Thoracic aorta (tissue), 2 donors: ENCODE data around the gene ASTN2. TPM values are rescaled to one million over a fixed set of nuclear protein-coding genes. Genes with fewer than 3 reads are reported as not detected.

ENCODE experiments used
- ATAC-seq: fragments of 150-250 bp; one replicate; pipeline ENCODE4 v1.8.0; 2017; ENCODE audit warnings: low read depth; ENCODE audit not compliant: insufficient number of reproducible peaks, low FRiP score
- DNase-seq: peaks from one replicate; pipeline ENCODE4 v3.0.0-alpha.2; 2020; ENCODE audit warnings: low spot score
- H3K27ac ChIP-seq, 2 donors: fragments of 200-600 bp; sonication (generic); 1 replicate in 1 of 2; 2 replicates in 1 of 2; pipeline ENCODE4 v1.5.1; 2016; ENCODE audit warnings: mild to moderate bottlenecking in 2 of 2, moderate library complexity in 2 of 2
- H3K27me3 ChIP-seq: fragments of 200-600 bp; sonication (generic); replicated peaks from 2 replicates; pipeline ENCODE4 v1.6.0; 2016; ENCODE audit warnings: mild to moderate bottlenecking; ENCODE audit not compliant: insufficient read depth
- H3K36me3 ChIP-seq: fragments of 200-600 bp; sonication (generic); one replicate; pipeline ENCODE4 v1.5.1; 2016
- H3K4me1 ChIP-seq, 2 donors: fragments of 200-600 bp; sonication (generic); 1 replicate in 1 of 2; 2 replicates in 1 of 2; pipeline versions ENCODE4 v1.5.1 to v1.6.0; 2016; ENCODE audit warnings: low read depth in 2 of 2, mild to moderate bottlenecking in 1 of 2; ENCODE audit not compliant: control insufficient read depth in 1 of 2
- H3K4me3 ChIP-seq: fragments of 200-600 bp; sonication (generic); 2 replicates; pipeline ENCODE4 v1.5.1; 2016; ENCODE audit warnings: mild to moderate bottlenecking
- H3K9me3 ChIP-seq: fragments of 200-600 bp; sonication (generic); 2 replicates; pipeline ENCODE4 v1.5.1; 2016
- total RNA-seq, 2 donors: library from RNA; depleted of rRNA; stranded (reverse); fragments of >200 nt; gene quantifications; one replicate each; pipeline versions ENCODE4 v1.1.0 to v1.2.3, GENCODE V29; 2016
- TF ChIP-seq, protein P1 (sequence below): fragments of 200-600 bp; sonication (generic); IDR thresholded peaks from one replicate; pipeline ENCODE4 v1.5.1; 2019; ENCODE audit warnings: antibody characterized with exemption

The ASTN2 gene
- total RNA-seq, 2 donors from 2014 or later, result 6.8 to 7.1 TPM

DNA sequence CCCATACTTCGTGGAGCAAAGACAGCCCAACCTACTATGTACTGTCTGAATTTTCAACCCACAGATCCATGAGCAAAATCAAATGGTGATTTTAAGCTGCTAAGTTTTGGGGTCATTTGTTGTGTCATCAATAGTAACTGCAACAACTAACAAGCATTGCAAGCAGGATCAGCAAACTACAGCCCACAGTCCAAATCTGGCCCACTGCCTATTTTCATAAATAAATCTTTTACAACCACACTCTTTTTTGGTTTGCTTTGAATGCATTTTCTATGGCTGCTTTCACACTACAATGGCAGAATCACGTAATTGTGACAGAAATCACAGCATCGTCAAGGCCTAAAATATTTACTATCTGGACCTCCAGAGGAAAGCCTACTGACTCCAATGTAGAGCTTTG, 964.9 kb downstream of the ASTN2 start:
- Histone ChIP-seq H3K9me3 (no peaks in the 10 kb centered on the region), H3K4me3 (no peak overlapping the region), H3K27ac (no peak overlapping the region), H3K27me3 (no peaks in the 10 kb centered on the region), H3K36me3 (no peaks in the 10 kb centered on the region), H3K4me1 (peaks cover 5 to 15% of the 10 kb centered on the region in 2 donors)
- ATAC-seq (no peak), DNase-seq (no peak)
- TF ChIP-seq, protein P1, sequence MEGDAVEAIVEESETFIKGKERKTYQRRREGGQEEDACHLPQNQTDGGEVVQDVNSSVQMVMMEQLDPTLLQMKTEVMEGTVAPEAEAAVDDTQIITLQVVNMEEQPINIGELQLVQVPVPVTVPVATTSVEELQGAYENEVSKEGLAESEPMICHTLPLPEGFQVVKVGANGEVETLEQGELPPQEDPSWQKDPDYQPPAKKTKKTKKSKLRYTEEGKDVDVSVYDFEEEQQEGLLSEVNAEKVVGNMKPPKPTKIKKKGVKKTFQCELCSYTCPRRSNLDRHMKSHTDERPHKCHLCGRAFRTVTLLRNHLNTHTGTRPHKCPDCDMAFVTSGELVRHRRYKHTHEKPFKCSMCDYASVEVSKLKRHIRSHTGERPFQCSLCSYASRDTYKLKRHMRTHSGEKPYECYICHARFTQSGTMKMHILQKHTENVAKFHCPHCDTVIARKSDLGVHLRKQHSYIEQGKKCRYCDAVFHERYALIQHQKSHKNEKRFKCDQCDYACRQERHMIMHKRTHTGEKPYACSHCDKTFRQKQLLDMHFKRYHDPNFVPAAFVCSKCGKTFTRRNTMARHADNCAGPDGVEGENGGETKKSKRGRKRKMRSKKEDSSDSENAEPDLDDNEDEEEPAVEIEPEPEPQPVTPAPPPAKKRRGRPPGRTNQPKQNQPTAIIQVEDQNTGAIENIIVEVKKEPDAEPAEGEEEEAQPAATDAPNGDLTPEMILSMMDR, result no peak

DNA sequence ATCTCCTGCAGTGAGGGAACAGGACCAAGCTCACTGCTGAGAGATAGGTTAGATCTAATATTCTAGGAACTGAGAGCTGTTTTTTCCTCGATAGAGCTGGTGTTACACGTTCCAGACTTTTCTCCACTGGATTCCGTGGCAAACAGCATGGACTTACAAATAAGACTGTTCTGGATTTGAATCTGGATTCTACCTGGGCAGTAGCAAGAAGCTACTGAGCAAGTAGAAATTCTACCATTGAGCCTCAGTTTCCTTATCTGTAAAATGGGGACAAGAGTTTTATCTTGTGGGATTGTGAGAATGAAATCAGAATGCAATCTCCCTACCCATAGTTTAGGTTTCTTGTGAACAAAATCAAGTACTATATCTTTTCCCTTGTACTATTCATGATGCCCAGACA, 966.4 kb downstream of the ASTN2 start:
- H3K36me3 ChIP-seq, result no peaks in the 10 kb centered on the region
- TF ChIP-seq, protein P1, result no peak
- no peak overlapping the region for H3K27ac ChIP-seq

DNA sequence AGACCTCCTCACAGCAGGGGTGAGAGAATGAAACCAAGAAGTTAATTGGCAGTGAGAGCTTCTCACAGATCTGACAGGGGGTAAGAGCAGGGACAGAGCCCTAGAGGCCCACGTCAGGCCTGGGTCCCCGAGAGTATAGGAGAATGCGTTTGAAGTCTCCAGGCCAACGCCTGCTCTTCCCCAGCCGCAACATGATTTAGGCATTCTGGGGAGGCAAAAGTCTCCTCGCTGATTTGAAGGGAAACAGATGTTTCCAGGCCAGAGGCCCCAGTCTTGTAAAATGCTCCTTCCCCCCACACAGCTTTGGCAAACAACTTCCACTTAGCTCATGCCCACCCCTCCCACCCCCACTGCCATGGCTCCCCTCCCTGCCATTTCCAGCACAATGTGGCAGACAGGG, 966.9 kb downstream of the ASTN2 start:
- H3K4me1 ChIP-seq, result peaks cover 5 to 15% of the 10 kb centered on the region in 2 donors
- ATAC-seq (no peak), DNase-seq (no peak)
- no peak overlapping the region for H3K4me3 ChIP-seq
- no peaks in the 10 kb centered on the region for H3K9me3 ChIP-seq
- no peaks in the 10 kb centered on the region for H3K36me3 ChIP-seq
- no peak overlapping the region for H3K27ac ChIP-seq
- TF ChIP-seq, protein P1, result no peak
- no peaks in the 10 kb centered on the region for H3K27me3 ChIP-seq

More for the DNA sequence above, 966.4 kb downstream of the ASTN2 start:
- DNase-seq (no peak), ATAC-seq (no peak)
- no peaks in the 10 kb centered on the region for H3K27me3 ChIP-seq
- H3K4me1 ChIP-seq, result peaks cover 5 to 15% of the 10 kb centered on the region in 2 donors
- no peaks in the 10 kb centered on the region for H3K9me3 ChIP-seq
- H3K4me3 ChIP-seq, result no peak overlapping the region

DNA sequence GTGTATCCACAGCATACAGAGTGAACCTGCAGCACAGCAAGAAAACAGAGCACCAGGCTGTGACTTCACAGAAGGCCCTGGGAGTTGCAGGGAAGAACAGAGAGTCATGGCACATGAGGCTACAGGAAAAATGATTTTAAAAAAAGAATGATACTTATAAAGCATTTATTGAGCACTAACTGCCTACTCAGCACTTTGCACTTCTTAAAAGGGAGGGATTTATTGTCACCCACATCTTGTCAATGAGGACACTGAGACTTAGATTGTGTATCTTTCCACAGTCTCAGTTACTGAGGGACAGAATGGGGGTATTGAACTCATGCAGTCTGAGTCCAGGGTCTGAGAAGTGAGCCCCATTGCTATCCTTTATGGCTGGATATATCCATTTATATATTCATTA, 972.3 kb downstream of the ASTN2 start:
- TF ChIP-seq, protein P1, result no peak
- Histone ChIP-seq H3K27ac (no peak overlapping the region), H3K4me3 (no peak overlapping the region), H3K4me1 (no peaks in the 10 kb centered on the region), H3K36me3 (no peaks in the 10 kb centered on the region), H3K9me3 (no peaks in the 10 kb centered on the region), H3K27me3 (no peaks in the 10 kb centered on the region)
- ATAC-seq (no peak), DNase-seq (no peak)

DNA sequence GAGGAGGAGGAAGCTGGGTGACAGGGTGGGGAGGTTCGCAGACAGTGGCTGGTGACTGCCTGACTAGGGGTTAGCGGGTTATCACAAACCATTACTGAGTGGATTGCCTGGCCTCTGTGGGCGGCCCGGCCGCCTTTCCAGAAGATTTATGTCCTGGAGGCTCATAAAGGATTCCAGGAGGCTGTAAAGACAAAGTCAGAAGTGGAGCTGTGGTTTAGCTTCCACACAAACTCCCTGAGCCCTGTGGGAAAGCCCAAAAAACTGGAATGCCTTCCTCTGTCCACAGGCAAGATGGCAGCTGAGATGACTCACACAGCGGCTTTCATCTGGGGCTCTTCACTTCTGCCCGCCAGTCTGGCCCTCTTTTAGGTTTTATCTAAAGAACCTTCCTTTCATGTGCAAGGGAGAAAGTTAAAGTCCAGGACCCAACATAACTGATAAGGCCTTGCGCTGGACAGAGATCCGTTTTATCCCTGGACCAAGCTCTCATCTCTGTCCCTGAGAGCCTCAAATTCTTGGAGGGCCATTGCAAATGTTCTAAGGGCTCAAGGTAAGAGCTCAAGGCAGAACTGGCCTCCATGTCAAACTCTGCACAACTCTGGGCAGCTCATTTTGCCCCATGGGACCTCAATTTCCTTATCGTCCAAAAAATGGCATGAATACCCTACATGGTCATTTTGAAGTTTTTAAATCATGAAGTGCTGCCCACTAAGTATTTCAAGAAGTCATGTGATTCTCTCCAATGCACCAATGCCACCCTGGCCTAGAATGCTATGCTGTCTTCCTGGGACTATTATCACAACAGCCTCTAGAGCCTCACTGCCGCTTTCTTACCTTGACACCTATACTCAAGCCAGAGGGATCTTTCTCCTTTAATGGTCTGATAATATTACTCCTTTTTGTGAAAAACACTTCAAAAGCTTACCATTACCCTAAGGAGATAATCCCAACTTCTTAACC, 977.2 kb downstream of the ASTN2 start:
- no peak for DNase-seq
- no peaks in the 10 kb centered on the region for H3K9me3 ChIP-seq
- no peak overlapping the region for H3K27ac ChIP-seq
- no peaks in the 10 kb centered on the region for H3K27me3 ChIP-seq
- ATAC-seq, result no peak
- no peak overlapping the region for H3K4me3 ChIP-seq
- H3K36me3 ChIP-seq, result no peaks in the 10 kb centered on the region
- no peaks in the 10 kb centered on the region for H3K4me1 ChIP-seq
- TF ChIP-seq, protein P1, result no peak
